HG03439 (cell line): ENCODE measurements around the gene MAGI3.

Source experiments
- ATAC-seq: cut with Tn5 transposase; IDR thresholded peaks from one replicate; pipeline ENCODE4 v1.9.1; 2021; ENCODE audit warnings: mild to moderate bottlenecking, moderate library complexity; ENCODE audit not compliant: unreplicated experiment

The MAGI3 gene

DNA sequence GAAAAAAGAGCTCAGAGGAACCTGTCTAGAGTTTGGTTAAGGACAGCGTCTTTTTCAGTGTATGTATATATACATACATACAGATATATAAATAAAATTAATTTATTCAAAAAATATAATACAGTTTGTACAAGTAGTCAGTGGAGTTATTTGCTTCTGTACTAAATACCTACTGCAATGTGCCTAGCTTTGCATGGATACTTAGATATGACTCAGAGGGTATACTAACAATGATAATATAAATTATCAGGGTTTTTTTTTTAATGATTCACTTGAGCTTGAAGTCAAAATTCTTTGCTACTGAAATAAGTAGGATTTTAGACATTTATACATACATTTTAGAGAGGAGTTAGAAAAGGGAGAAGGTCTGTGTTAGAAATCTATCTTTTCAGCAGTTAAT lies 251.1 kb downstream of the MAGI3 start:
- ATAC-seq, result no peak

DNA sequence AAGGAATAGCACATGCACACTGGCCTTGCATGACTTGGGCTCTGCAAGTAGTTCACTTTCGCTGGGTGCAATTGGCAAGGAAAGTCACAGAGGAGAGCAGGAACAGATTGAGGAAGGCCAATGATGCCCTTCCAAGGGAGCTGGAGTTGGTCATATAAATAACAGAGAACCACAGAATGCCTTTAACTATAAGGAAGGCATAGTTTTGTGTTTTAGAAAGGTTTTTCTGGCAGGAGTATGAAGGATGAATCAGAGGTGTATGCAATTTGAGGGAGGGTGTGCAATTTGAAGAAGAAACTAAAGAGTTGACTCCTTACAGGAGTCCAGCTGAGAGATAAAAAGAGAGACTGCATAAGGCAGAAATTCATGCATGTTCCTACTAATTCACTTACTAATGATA lies 256.8 kb downstream of the MAGI3 start:
- no peak for ATAC-seq

DNA sequence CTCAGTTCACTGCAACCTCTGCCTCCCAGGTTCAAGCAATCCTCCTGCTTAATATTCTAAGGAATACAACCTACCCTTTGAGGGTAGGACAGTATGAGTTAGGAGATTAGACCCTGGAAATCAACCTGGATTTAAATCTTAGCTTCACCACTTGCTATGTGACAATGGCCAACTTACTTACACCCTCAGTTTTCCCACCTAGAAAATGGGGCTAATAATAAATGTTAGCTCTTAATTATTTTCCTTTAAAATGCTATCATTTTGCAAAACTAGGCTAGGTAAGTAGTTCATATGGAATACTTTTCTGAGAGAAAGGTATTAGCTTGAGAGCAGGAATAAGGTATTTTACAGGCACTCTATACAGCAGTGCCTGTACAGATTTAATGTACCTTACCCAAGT lies 258.2 kb downstream of the MAGI3 start:
- ATAC-seq, result no peak

DNA sequence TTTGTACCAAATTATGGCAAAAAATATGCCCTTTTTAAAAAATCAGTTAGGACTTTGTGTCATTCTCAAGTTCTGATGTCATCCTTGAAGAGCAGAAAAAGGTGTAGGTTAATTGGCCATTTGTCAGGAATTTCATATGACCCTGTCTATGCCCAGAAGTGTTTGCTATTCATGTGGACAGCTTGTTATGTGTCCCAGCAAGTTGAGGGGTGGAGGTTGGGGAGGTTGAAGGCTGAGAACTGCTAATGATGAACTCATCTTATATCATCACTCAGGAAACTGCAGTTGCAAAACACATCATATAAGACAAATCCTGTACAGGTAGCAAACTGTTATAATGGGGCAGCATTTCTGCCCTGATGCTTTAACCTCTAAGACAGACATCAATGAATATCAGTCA lies 262.5 kb downstream of the MAGI3 start:
- no peak for ATAC-seq

DNA sequence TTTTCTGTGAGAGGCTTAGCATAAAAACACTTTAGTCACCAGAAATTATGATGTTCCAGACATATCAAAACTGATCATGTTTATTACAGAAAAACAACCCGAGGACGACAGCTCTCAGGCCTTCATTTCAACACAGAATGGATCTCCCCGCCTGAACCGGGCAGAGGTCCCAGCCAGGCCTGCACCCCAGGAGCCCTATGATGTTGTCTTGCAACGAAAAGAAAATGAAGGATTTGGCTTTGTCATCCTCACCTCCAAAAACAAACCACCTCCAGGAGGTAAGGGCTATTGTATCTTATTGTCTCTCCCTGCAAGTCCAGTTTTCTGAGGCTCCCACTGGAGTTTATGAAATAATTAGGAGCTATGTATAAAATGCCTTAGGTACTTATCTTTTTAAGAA lies 263.4 kb downstream of the MAGI3 start:
- ATAC-seq, result no peak

DNA sequence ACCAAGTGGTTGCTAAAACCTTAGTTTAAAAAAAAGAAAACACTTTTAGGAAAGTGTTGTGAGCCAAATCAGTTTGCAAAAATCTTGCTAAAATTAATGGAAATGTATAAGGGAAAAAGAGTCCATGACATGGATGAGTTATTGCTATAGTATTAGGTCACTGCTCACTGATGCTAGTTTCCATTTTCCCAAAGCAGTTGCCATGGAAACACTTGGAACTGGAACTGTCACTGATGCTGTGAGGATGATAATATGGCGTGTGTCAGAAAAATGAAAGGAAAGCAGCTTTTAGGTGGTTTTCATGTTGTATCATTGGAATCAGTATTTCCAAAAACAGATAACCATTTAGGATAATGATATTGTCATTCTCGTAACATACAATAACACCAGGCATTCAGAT lies 264.6 kb downstream of the MAGI3 start:
- ATAC-seq, result no peak

DNA sequence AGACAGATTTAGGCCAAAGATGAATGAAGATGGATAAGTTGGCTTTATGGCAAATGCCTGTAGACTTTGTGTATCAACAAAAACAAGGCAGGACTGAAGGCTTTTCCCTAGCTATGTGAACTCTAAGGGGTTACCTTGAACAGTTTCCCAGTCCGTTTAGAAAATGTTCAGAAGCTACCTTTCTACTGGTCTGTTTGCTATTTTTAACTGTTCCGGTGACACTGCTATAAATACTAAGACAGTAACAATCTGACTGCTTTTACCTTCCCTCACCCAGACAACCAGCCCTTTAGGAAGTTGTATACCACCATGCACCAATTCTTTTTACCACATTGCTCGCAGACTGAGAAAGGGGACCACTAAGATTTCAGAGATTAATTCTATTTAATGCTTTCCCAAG lies 266.8 kb downstream of the MAGI3 start:
- no peak for ATAC-seq

DNA sequence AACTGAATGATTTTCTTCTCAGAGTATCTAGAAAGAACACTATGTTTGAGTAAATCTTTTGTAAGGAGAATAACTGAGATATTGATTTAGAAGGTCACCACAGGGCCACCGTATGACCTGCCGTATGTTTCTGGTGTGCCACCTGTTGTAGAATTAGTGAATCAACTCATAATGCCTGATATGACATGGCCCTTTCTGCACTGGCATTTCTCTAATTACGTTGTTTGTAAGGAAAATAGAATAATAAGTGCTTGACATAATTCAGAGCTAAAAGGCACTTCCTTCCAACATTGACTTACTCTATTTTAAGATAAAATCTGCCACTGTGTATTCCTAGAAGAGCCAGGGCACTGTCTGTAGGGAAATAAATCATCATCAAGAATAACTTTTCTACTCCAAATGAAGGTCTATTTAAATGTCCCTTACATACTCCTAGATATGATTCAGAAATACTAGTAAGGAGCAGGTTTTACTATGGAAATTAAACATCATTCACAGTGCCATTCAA lies 267.3 kb downstream of the MAGI3 start:
- no peak for ATAC-seq

DNA sequence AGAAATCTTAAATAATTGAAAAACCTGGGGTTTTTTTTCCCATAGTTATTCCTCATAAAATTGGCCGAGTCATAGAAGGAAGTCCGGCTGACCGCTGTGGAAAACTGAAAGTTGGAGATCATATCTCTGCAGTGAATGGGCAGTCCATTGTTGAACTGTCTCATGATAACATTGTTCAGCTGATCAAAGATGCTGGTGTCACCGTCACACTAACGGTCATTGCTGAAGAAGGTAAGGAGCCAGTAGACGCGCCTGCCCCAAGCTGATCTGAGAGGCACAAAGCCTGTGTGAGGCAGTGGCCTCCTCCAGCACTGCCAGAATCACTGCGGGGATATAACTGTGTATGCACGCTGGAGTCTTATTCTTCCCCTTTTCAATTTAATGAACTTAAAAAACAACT lies 268.7 kb downstream of the MAGI3 start:
- ATAC-seq, result no peak

DNA sequence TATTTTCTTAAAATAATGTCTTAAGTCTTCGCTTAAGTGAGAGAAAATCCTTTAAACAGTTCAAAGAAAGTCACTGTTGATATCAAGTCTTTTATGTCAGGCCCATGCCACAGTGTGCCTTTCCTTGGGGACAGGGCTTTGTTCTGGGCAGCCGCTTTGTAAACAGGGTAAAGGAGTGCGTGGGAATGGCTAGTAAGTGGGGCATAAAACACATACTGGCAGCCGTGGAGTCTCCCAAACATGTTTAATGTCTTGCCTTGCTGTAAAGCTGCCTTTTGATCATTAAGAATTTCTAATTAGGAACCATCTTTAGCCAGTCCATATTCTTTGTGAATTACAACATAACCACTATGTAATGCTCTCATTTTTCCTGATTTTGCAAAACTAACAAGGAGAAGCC lies 269.2 kb downstream of the MAGI3 start:
- ATAC-seq, result no peak

DNA sequence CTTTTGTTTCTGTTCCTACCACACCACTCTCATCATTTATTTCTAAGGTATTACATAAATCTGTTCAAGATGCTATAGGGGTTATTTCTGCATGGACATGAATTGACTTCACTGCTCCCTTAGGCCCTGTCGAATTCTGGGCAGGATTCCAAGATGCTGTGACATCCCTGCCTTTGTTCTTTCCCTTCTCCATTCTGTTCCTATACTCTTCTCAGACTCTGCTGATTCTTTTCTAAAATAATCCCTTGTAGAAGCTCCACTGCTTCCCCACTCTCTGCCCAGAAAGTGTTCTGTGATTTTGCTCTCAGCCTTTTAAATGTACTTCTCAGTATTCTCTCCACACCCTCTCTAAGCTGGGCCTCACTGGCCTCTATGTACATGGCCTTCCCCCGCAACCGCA lies 269.8 kb downstream of the MAGI3 start:
- ATAC-seq, result no peak

DNA sequence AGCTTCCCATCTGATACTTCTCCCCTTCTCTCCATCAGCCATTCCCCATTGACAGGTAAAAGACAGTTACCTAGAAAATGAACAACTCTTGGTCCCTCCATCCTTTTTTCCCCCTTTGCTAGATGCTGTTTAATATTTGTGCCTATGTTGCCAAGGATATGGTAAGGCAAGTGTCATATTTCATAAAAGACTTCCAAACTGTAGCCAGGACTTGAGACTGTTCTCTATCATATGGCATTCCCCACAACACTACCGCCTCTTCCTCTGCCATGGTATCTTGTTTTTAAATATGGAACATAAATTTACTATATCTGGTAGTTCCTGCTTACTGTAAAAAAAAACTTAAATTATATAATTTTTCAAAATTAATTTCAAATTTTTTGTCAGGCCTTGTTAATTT lies 271.8 kb downstream of the MAGI3 start:
- no peak for ATAC-seq

DNA sequence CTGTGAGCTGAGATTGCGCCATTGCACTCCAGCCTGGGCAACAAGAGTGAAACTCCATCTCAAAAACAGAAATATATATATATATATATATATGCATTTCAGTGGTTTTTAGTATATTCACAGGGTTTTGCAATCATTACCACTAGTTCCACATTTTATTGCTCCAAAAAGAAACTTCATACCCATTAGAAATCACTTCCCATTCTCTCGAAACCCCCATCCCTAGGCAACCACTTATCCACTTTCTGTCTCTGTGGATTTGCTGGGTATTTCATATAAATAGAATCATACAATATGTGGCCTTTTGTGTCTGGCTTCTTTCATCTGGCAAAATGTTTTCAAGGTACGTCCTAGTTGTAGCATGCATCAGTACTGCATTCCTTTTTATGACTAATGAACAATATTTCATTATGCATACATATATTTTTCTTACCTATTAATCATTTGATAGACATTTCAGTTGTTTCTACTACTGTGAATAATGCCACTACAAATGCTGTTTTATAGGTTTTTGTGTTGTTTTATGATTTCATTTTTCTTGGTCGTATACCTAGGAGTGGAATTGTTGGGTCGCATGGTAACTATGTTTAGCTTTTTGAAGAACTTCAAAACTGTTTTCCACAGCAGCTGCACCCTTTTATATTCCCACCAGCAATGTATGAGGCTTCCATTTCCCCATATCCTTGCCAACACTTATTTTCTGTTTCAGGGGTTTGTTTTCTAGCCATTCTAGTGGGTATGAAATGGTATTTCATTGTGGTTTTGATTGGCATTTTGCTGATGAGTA lies 273.0 kb downstream of the MAGI3 start:
- no peak for ATAC-seq

DNA sequence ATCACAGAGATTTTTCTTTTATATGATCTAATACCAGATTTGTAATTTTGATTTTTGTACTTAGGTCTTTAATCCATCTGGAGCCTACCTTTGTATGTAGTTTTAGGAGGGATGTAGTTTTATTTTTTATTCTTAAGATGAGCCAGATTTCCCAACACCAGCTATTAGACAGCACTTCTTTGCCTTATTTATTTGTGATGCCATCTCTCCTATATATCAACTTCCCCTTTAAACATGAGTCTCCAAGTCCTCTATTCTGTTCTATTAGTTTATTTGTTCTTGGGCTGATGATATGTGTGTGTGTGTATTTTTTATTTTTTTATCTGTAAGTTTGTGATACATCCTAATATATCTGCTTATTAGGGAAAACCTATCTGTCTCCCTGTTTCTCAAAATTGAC lies 274.8 kb downstream of the MAGI3 start:
- ATAC-seq, result no peak

DNA sequence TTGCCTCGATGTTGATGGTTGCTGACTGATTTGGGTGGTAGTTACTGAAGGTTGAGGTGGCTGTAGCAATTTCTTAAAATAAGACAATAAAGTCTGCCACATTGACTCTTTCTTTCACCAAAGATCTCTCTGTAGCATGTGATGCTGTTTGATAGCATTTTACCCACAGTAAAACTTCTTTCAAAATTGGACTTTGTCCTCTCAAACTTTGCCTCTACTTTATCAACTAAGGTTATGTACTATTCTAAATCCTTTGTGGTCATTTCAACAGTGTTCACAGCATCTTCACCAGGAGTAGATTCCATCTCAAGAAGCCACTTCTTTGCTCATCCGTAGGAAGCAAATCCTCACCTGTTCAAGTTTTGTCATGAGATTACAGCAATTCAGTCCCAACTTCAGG lies 275.8 kb downstream of the MAGI3 start:
- ATAC-seq, result no peak

DNA sequence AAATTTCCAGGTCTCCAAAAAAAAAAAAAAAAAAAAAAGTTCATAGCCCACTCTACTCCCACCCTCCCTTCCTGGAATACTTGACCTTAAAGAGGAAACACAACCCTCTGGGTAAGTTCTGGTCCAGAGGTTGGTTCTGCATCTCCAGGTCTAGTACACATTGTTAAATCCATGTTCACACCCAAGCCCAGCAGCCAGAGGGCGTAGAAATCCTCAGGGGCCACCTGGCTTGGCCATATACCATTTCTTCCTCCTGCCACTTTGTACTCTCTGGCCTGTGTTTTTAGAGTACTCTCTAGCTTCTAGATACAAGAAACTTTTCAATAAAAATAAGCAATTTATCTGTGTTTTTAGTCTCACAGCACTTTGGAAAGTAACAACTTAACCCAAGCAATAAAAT lies 279.7 kb downstream of the MAGI3 start:
- ATAC-seq, result no peak

DNA sequence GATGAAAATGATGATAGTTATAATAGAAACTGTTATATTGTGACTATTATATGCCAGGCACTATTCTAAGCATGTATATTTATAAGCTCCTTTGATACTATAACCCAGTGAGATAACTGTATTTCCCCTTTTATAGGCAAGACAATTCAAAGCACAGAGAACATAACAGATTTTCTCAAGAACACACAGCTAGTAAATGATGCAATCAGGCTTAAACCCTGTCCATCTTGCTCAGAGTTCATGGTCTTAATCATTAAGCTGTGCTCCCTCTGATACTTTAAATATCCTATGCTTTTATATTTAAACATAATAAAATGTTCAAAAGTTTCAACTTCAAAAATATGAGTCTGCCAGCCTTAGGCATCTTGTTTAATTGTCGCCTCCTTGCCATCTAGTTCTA lies 280.3 kb downstream of the MAGI3 start:
- no peak for ATAC-seq

DNA sequence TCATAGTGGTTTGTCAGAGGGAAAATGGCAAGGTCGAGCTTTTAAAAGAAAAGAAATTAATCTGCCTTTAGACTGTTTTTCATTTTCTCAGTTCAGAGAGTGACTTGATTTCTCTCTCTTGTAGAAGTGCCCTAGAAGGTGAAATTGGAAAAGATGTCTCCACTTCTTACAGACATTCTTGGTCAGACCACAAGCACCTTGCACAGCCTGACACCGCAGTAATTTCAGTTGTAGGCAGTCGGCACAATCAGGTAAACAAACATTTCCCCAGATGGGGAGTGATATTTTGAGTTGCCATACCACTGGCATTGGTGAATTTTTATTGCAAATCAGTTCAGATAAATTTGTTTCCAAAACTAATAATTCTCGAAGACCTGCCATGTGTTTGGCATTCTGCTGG lies 282.2 kb downstream of the MAGI3 start:
- no peak for ATAC-seq

DNA sequence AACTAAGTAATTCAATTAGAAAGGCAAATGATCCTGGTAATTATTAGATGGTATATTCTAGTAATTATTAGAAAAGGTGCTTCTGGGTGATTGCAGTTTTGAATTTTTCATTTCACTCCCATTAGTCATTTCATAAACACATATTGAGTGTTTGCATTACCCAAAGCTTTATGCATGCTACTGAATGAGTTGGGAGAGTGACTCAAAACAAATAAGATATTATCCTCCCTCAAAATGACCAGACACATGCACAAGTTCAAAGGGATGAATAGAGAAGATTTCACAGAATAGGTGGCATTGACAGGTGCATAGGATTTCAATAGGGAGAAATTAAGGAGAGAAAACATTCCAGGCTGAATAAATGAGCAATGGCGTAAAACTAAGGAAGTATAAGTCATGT lies 284.3 kb downstream of the MAGI3 start:
- no peak for ATAC-seq

DNA sequence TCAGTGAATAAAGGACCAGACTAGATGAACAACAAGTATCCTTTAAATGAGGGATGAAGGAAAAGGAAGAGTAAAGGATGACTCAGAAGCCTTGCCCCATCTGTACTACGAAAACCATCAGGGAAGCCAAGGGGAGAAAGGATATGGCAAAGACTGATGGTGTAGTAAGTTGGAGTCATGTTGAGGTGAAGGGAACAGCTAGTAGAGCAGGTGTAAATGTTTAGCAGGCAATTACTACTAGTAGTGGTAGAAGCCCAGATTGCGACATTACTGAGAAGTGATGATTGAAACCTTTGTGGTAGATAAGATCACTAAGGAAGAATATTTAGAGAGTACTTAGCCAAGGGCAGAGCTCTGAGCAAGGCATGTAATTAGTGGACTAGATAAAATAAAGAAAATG lies 285.0 kb downstream of the MAGI3 start:
- ATAC-seq, result no peak

DNA sequence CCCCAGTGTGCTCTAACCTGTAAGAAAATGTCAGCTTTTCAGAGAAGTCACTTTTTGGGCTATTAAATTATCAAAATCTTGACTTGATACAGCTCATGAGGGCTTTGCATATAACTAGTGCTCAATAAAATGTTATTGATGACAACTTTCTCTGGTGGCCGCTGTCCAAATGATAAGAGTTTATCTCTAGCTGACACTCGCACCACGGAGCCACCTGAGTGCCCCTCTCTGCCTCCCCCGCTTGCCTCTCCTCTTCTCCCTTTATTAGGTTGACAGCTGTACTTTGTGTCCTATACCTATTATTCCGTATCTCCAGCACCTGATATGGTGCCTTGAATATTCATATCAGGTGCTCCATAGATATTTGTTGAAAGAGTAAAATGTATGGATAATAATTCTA lies 286.2 kb downstream of the MAGI3 start:
- ATAC-seq, result no peak

DNA sequence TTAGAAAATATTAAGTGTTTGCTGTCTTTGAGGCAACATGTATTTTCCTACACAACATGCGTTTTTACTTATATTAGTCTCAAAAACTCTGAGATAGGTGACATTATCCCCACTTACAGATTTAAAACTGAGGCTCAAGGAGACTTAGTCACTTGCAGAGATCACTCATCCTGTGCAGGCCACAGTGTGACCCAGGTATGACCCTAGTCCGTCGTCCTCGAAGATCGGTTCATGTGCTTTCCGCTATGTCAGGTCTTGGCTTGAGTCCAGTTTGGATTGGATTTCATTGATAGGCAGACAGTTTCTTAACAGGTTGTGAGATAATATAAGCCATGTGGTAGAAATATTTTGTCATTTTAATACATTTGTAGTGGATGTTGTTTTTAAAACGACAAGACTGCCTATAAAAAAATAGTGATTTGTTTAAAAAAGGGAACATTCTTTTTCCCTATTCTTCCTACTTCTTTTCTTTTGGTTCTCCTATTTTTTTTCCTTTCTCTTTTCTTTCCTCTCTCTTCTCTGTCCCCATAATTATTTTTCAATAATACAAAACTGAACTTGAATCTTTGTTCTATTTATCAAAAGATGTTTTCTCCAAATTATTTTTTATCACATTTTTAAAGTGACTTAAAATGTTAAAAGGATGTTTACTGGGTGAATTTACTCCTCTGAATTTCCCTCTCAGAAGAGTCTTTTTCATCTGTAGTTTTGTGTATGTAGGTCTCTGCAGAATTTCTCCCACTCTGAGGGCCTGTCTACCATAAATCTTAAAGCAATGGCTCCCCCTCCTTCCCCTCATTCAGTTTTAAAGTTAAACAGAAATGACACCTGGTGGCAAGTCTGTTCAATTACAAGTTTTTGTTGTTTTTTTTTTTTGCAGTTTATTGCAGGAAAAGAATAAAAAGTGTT lies 287.2 kb downstream of the MAGI3 start:
- no peak for ATAC-seq
